T-cell (primary cell): ENCODE measurements around the gene EHD4. TPM values are rescaled to one million over a fixed set of nuclear protein-coding genes. Genes with fewer than 3 reads are reported as not detected.

Experiments used
- ATAC-seq, 4 experiments: fragments of 200-7000 bp in 3 of 4; fragments of 150-1000 bp in 1 of 4; cut with Tn5 transposase; replicated peaks in 1 of 4; 1 replicate in 3 of 4; 2 replicates in 1 of 4; pipeline ENCODE4 v1.10.0; 2021; ENCODE audit warnings: moderate library complexity in 3 of 4, mild to moderate bottlenecking in 2 of 4, moderate number of reproducible peaks in 1 of 4
- CTCF ChIA-PET, 2 donors: fragments of 300-600 bp; sonication (Branson Sonifier 250); formaldehyde crosslinking; loops; one replicate each; lab custom pipeline; 2022; ENCODE audit warnings: antibody characterized with exemption in 2 of 2; lab: Charles Lee
- POLR2A ChIA-PET, 2 donors: fragments of 300-600 bp; sonication (Branson Sonifier 250); formaldehyde crosslinking; loops; one replicate each; lab custom pipeline; 2022; ENCODE audit warnings: antibody characterized with exemption in 2 of 2; lab: Charles Lee
- DNase-seq, 35 experiments: peaks; one replicate each; pipeline versions ENCODE4 v3.0.0 to v3.0.0-alpha.2; 2013 to 2023
- H3K27ac ChIP-seq: one replicate; pipeline ENCODE4 v1.5.1; 2013; ENCODE audit warnings: low read length
- H3K27me3 ChIP-seq, 2 experiments: replicated peaks in 1 of 2; 1 replicate in 1 of 2; 2 replicates in 1 of 2; pipeline versions ENCODE4 v1.6.1 to v1.7.0; 2013; ENCODE audit warnings: low read length in 1 of 2, mixed read lengths in 1 of 2; ENCODE audit not compliant: control insufficient read depth in 2 of 2, insufficient read depth in 2 of 2; ENCODE audit errors: extremely low read depth in 1 of 2
- H3K36me3 ChIP-seq, 2 donors: 1 replicate in 1 of 2; 2 replicates in 1 of 2; pipeline versions ENCODE4 v1.6.1 to v1.7.0; 2013; ENCODE audit warnings: low read length in 1 of 2; ENCODE audit not compliant: control insufficient read depth in 2 of 2, insufficient read depth in 1 of 2; ENCODE audit errors: extremely low read depth in 1 of 2
- H3K4me1 ChIP-seq, 2 experiments: 1 replicate in 1 of 2; 2 replicates in 1 of 2; pipeline versions ENCODE4 v1.6.1 to v1.7.0; 2013; ENCODE audit warnings: low read length in 2 of 2, mixed read lengths in 1 of 2; ENCODE audit not compliant: insufficient read depth in 2 of 2, control insufficient read depth in 1 of 2; ENCODE audit errors: extremely low read depth in 1 of 2
- H3K4me3 ChIP-seq, 2 donors: 1 replicate in 1 of 2; 2 replicates in 1 of 2; pipeline versions ENCODE4 v1.5.1 to v1.7.0; 2013; ENCODE audit warnings: mild to moderate bottlenecking in 2 of 2, low read length in 1 of 2, moderate library complexity in 1 of 2; ENCODE audit not compliant: control insufficient read depth in 1 of 2; ENCODE audit errors: extremely low read depth in 1 of 2
- H3K9me3 ChIP-seq: 2 replicates; pipeline ENCODE4 v1.7.0; 2013
- H3K27ac Mint-ChIP-seq, 2 donors: one replicate each; pipeline ENCODE4 v1.8.0; 2020 to 2021; ENCODE audit warnings: mild to moderate bottlenecking in 2 of 2, mixed read lengths in 2 of 2
- H3K27me3 Mint-ChIP-seq, 2 donors: one replicate each; pipeline ENCODE4 v1.8.0; 2021 to 2022; ENCODE audit warnings: mixed read lengths in 2 of 2
- H3K36me3 Mint-ChIP-seq: one replicate; pipeline ENCODE4 v1.8.0; 2021; ENCODE audit warnings: mixed read lengths
- H3K4me1 Mint-ChIP-seq, 3 donors: one replicate each; pipeline ENCODE4 v1.8.0; 2020 to 2022; ENCODE audit warnings: mixed read lengths in 3 of 3, mild to moderate bottlenecking in 1 of 3
- H3K4me3 Mint-ChIP-seq, 3 donors: one replicate each; pipeline ENCODE4 v1.8.0; 2020 to 2022; ENCODE audit warnings: mild to moderate bottlenecking in 3 of 3, mixed read lengths in 3 of 3, moderate library complexity in 3 of 3
- H3K9me3 Mint-ChIP-seq, 3 donors: one replicate each; pipeline ENCODE4 v1.8.0; 2020 to 2022; ENCODE audit warnings: mixed read lengths in 3 of 3
- WGBS: methylation state at CpG from one replicate; pipeline ENCODE4 v1.1.5; 2013; ENCODE audit warnings: missing lambda C conversion rate; ENCODE audit not compliant: insufficient coverage; 5-methylcytosine and 5-hydroxymethylcytosine counted together
- total RNA-seq, 35 experiments: library from RNA in 6 of 35; stranded (reverse) in 6 of 35; fragments of 120-200 nt in 1 of 35; gene quantifications; one replicate each; pipeline versions ENCODE4 v1.2.1 to v1.2.4 and lab custom pipeline; 2013 to 2026

The EHD4 gene
- total RNA-seq, 5 donors from 2014 or later (not counting 1 experiment from before 2014, with no cell fraction given): 11.7 to 46.8 (median 16.8) TPM

- peaks cover 40% of the 10 kb centered on the region for H3K36me3 Mint-ChIP-seq
- Histone ChIP-seq H3K9me3 (no peaks in the 10 kb centered on the region), H3K4me3 (no peak overlapping the region), H3K27ac (no peak overlapping the region), H3K4me1 (peaks cover 0 to 4% of the 10 kb centered on the region in 2 experiments), H3K27me3 (no peaks in the 10 kb centered on the region), H3K36me3 (peaks cover 6 to 21% of the 10 kb centered on the region in 2 donors)
- no peak overlapping the region for H3K4me3 Mint-ChIP-seq
- H3K27ac Mint-ChIP-seq: no peak overlapping the region
- no peak for DNase-seq
- no peaks in the 10 kb centered on the region for H3K9me3 Mint-ChIP-seq
- ChIA-PET POLR2A (interaction anchor here in 1 of 2 donors (0.6 kb wide), 1 partner anchor 22 kb away, joined by 4 read pairs; no protein-coding TSS in a partner anchor), CTCF (no interaction called here)
- no peaks in the 10 kb centered on the region for H3K27me3 Mint-ChIP-seq
- WGBS: 95% methylated on average over 30 of the region's 30 CpGs
- H3K4me1 Mint-ChIP-seq: peaks cover 0 to 14% (median 12%) of the 10 kb centered on the region in 3 donors
- ATAC-seq: peak in 1 of 4 experiments; percentile 9
Observed at GRCh38 chr15:41919201-41919820, 53.0 kb downstream of the EHD4 start.

DNA sequence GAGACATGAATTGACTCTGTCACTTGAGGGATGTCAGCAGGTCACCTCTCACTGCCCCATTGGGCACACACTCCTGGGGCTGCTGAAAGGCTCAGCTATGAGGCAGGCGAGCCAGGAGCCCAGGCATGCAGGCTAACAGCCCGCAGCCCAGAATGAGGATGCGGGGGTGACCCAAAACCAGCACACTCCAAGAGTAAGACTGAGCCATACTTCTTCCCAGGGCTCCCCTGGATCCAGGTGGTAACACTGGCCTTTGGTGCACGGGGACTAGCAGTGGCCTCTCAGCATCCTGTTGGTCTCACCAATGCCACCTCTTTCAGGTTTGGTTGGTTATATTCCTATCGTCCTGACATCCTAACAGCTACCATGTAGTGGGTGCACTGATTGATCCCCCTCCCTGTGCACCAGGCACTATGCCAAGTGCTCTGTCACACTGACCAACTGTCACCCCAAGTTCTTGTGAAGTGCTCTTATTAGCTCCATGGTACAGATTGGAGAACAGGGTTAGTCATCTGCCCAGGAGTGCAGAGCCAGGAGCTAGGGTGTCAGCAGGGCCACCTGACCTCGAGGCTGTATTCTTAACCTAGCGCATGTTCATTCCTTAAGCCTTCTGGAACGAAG is 53.7 kb downstream of the EHD4 start:
- peaks cover 41% of the 10 kb centered on the region for H3K36me3 Mint-ChIP-seq
- 85% methylated on average over 7 of the region's 8 CpGs for WGBS
- no peaks in the 10 kb centered on the region for H3K27me3 Mint-ChIP-seq
- peaks cover 10 to 21% of the 10 kb centered on the region in 2 donors for H3K36me3 ChIP-seq
- H3K4me3 Mint-ChIP-seq: no peak overlapping the region
- peaks cover 0 to 14% (median 10%) of the 10 kb centered on the region in 3 donors for H3K4me1 Mint-ChIP-seq
- no peak overlapping the region for H3K4me3 ChIP-seq
- POLR2A ChIA-PET: interaction anchor here in 1 of 2 donors (0.5 kb wide), 1 partner anchor 590 kb away, joined by 3 read pairs; no protein-coding TSS in a partner anchor
- peaks cover 0 to 4% of the 10 kb centered on the region in 2 experiments for H3K4me1 ChIP-seq
- CTCF ChIA-PET: no interaction called here
- no peaks in the 10 kb centered on the region for H3K9me3 Mint-ChIP-seq
- no peak overlapping the region for H3K27ac ChIP-seq
- H3K27me3 ChIP-seq: no peaks in the 10 kb centered on the region
- no peaks in the 10 kb centered on the region for H3K9me3 ChIP-seq
- H3K27ac Mint-ChIP-seq: peak overlapping the region in 1 of 2 donors; percentile 39
- DNase-seq (no peak), ATAC-seq (no peak)

DNA sequence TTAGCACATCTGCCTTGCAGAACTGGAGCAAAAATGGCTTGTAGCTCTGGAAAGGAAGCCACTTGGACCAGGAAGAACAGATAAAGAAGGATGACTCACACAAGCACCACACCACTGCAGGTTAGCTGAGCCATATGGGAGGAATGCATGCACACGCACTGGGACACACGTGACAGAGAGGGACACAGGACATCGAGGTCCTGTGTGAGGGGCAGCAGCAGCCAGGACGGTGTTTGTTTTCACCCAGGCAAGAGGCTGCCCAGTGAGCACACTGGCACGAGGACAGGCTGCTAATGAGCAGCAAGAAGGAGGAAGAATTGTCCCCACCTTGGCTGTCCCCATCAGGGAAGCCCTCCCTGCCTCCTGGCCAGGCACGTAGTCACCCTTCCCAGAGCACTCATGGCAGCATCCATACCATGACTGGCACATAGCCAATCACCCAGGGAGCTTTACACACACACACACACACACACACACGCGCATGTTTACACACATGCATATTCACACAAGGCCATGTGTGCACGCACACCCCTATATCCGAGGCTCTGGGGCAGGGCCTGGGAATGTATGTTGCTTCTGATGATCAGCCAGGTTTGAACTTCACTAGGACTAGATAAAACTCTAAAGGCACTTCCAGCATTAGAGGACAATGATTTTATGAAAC is 54.5 kb downstream of the EHD4 start:
- DNase-seq: no peak
- ATAC-seq: no peak
- H3K4me3 ChIP-seq: no peak overlapping the region
- Mint-ChIP-seq H3K27ac (no peak overlapping the region), H3K36me3 (peaks cover 44% of the 10 kb centered on the region), H3K9me3 (no peaks in the 10 kb centered on the region), H3K4me1 (peaks cover 5 to 14% (median 8%) of the 10 kb centered on the region in 3 donors), H3K4me3 (no peak overlapping the region), H3K27me3 (no peaks in the 10 kb centered on the region)
- peaks cover 0 to 4% of the 10 kb centered on the region in 2 experiments for H3K4me1 ChIP-seq
- no peak overlapping the region for H3K27ac ChIP-seq
- WGBS: 95% methylated on average over 6 of the region's 10 CpGs
- no peaks in the 10 kb centered on the region for H3K9me3 ChIP-seq
- POLR2A ChIA-PET: interaction anchor here in 1 of 2 donors (0.5 kb wide), 1 partner anchor 131 kb away, joined by 4 read pairs; no protein-coding TSS in a partner anchor
- H3K27me3 ChIP-seq: no peaks in the 10 kb centered on the region
- CTCF ChIA-PET: no interaction called here
- H3K36me3 ChIP-seq: peaks cover 10 to 23% of the 10 kb centered on the region in 2 donors

- ATAC-seq: no peak
Observed at GRCh38 chr15:41915255-41915994, 56.9 kb downstream of the EHD4 start.

DNA sequence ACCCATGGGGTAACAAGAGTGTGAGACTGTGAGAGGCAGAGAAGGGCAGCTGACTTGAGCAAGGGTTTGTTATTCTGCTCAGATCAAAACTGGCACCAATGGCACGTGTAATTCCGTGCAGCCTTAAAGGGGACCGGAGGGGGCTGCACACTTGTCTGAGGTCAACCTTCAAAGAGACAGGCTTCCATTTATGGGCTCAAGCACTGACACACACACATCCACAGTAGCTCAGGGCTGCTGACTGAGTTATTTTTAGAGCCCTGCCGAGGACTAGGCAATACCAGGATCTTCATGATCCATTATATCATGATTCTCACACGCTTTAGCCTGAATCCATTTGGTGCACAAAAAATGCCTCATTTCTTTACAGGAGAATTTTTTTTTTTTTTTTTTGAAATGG is 57.9 kb downstream of the EHD4 start:
- Histone ChIP-seq H3K27me3 (no peaks in the 10 kb centered on the region), H3K36me3 (peaks cover 10 to 35% of the 10 kb centered on the region in 2 donors), H3K4me3 (no peak overlapping the region), H3K27ac (no peak overlapping the region), H3K4me1 (peaks cover 0 to 4% of the 10 kb centered on the region in 2 experiments), H3K9me3 (no peaks in the 10 kb centered on the region)
- ATAC-seq (no peak), DNase-seq (no peak)
- Mint-ChIP-seq H3K27ac (no peak overlapping the region), H3K4me3 (no peak overlapping the region), H3K4me1 (peaks cover 4 to 14% (median 6%) of the 10 kb centered on the region in 3 donors), H3K36me3 (peaks cover 37% of the 10 kb centered on the region), H3K27me3 (no peaks in the 10 kb centered on the region), H3K9me3 (no peaks in the 10 kb centered on the region)
- POLR2A ChIA-PET: no interaction called here
- CTCF ChIA-PET: interaction anchor here in 1 of 2 donors (0.6 to 0.7 kb wide), 2 partner anchors 23 to 146 kb away, joined by 3 read pairs; no protein-coding TSS in a partner anchor
- 96% methylated on average over 4 of the region's 5 CpGs for WGBS

More at GRCh38 chr15:41915255-41915994, 56.9 kb downstream of the EHD4 start:
- H3K4me3 Mint-ChIP-seq: no peak overlapping the region
- DNase-seq: no peak
- Histone ChIP-seq H3K9me3 (no peaks in the 10 kb centered on the region), H3K27ac (no peak overlapping the region), H3K4me3 (no peak overlapping the region), H3K36me3 (peaks cover 10 to 31% of the 10 kb centered on the region in 2 donors), H3K4me1 (peaks cover 0 to 4% of the 10 kb centered on the region in 2 experiments), H3K27me3 (no peaks in the 10 kb centered on the region)
- POLR2A ChIA-PET: interaction anchor here in 1 of 2 donors (0.6 kb wide), 1 partner anchor 268 kb away, joined by 3 read pairs; no protein-coding TSS in a partner anchor
- CTCF ChIA-PET: interaction anchor here (0.6 to 0.7 kb wide), 2 partner anchors 26 to 587 kb away, joined by 3 read pairs; no protein-coding TSS in a partner anchor
- no peaks in the 10 kb centered on the region for H3K9me3 Mint-ChIP-seq
- H3K27me3 Mint-ChIP-seq: no peaks in the 10 kb centered on the region
- H3K36me3 Mint-ChIP-seq: peaks cover 33% of the 10 kb centered on the region
- 89% methylated on average over 3 of the region's 6 CpGs for WGBS
- H3K27ac Mint-ChIP-seq: no peak overlapping the region
- H3K4me1 Mint-ChIP-seq: peaks cover 4 to 14% (median 6%) of the 10 kb centered on the region in 3 donors
